ENCODE results near the gene OSBP. TPM values are rescaled to one million over a fixed set of nuclear protein-coding genes. Genes with fewer than 3 reads are reported as not detected.

Gene OSBP
- total RNA-seq, 2 donors from 2014 or later: 28.5 to 30.3 TPM

- no peak for TF ChIP-seq CTCF (IDR thresholded peaks at IDR 0.05)
- TF ChIP-seq POLR2A (IDR thresholded peaks at IDR 0.05): no peak
- intact Hi-C loops (cut with DNase I): no loop called here
- WGBS, 2 donors: 24 to 26% methylated on average over 17 of the region's 17 CpGs
- ATAC-seq (no peak), DNase-seq (no peak)
- Histone ChIP-seq H3K4me1 (peaks cover 22% of the 10 kb centered on the region), H3K9me3 (no peaks in the 10 kb centered on the region), H3K27ac (peak overlapping the region in 2 of 4 donors; percentile 19 to 45), H3K36me3 (replicated peaks in 1 of 2; ENCODE audit: insufficient read depth in 1 of 2, low read depth in 2 of 2) (no peaks in the 10 kb centered on the region), H3K4me3 (no peak overlapping the region), H3K27me3 (no peaks in the 10 kb centered on the region)
Measured at GRCh38 chr11:59555601-59556114, 59.9 kb downstream of the OSBP start.

DNA sequence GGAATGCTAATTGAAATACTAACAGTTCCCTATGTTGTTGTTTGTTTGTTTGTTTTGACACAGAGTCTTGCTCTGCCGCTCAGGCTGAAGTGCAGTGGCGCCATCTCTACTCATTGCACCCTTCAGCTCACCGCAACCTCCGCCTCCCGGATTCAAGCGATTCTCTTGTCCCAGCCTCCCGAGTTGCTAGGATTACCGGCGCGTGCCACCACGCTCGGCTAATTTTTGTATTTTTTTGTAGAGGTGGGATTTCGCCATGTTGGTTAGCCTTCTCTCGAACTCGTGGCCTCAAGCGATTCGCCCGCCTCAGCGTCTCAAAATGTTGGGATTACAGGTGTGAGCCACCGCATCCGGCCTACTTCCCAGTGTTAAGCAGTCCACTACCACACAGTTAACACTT is 62.3 kb downstream of the OSBP start:
- H3K27ac ChIP-seq: no peak overlapping the region
- TF ChIP-seq CTCF (IDR thresholded peaks at IDR 0.05): no peak
- no peak for TF ChIP-seq POLR2A (IDR thresholded peaks at IDR 0.05)
- no peak overlapping the region for H3K4me3 ChIP-seq
- H3K27me3 ChIP-seq: no peaks in the 10 kb centered on the region
- no peaks in the 10 kb centered on the region for H3K9me3 ChIP-seq
- no peaks in the 10 kb centered on the region for H3K36me3 ChIP-seq (replicated peaks in 1 of 2; ENCODE audit: insufficient read depth in 1 of 2, low read depth in 2 of 2)
- 94 to 95% methylated on average over 21 of the region's 21 CpGs for WGBS, 2 donors
- DNase-seq (no peak), ATAC-seq (no peak)
- intact Hi-C loops (cut with DNase I): no loop called here
- peaks cover 22% of the 10 kb centered on the region for H3K4me1 ChIP-seq

DNA sequence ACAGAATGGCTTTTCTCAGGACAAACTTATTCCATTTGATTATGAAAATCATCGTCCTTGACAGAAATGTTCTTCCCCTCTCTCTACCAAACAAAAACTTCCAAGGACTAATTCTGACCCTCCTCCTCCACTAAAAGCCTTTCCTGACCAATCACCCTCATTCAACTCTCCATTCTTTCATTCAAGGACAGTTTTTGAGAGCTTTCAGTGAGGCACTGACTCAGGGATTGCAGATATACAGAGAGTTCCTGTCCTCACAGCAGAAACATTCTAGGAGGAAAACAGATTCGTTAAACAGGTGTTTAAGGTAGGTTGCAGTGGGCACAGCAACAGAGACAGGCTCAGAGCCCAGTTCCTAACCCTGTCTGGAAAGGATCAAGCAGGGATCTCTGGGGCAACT is 62.7 kb downstream of the OSBP start:
- WGBS, 2 donors: 29 to 35% methylated on average over 2 of the region's 2 CpGs
- intact Hi-C loops (cut with DNase I): no loop called here

GRCh38 chr11:59551659-59552521 is 63.7 kb downstream of the OSBP start:
- WGBS, 2 donors: 32 to 37% methylated on average over 30 of the region's 30 CpGs
- peak overlapping the region in 2 of 4 donors; percentile 83 to 85 for H3K27ac ChIP-seq
- peaks cover 21% of the 10 kb centered on the region for H3K4me1 ChIP-seq
- ATAC-seq (no peak), DNase-seq (peak; percentile 35 to 44 (median 40))
- no peak overlapping the region for H3K4me3 ChIP-seq
- no peaks in the 10 kb centered on the region for H3K27me3 ChIP-seq
- H3K9me3 ChIP-seq: no peaks in the 10 kb centered on the region
- TF ChIP-seq CTCF (IDR thresholded peaks at IDR 0.05) (no peak), POLR2A (IDR thresholded peaks at IDR 0.05) (no peak)
- no peaks in the 10 kb centered on the region for H3K36me3 ChIP-seq (replicated peaks in 1 of 2; ENCODE audit: insufficient read depth in 1 of 2, low read depth in 2 of 2)
- intact Hi-C loops (cut with DNase I): no loop called here

More for the DNA sequence above, 62.7 kb downstream of the OSBP start:
- peaks cover 22% of the 10 kb centered on the region for H3K4me1 ChIP-seq
- no peaks in the 10 kb centered on the region for H3K9me3 ChIP-seq
- DNase-seq: no peak
- H3K27me3 ChIP-seq: no peaks in the 10 kb centered on the region
- no peak overlapping the region for H3K4me3 ChIP-seq
- ATAC-seq: no peak
- H3K27ac ChIP-seq: peak overlapping the region in 1 of 4 donors; percentile 31
- TF ChIP-seq CTCF (IDR thresholded peaks at IDR 0.05) (no peak), POLR2A (IDR thresholded peaks at IDR 0.05) (no peak)
- no peaks in the 10 kb centered on the region for H3K36me3 ChIP-seq (replicated peaks in 1 of 2; ENCODE audit: insufficient read depth in 1 of 2, low read depth in 2 of 2)

Measured in body of pancreas (tissue), 4 donors.